DMS 273 treated with DMSO at 0.1 percent for 48 hours (cell line): ENCODE measurements around the gene SMIM9.
"Not testable (repeated sequence)": the region's sequence is repeated elsewhere in the genome, so short reads cannot be mapped to it uniquely, and the experiment has no call there.

Source experiments
- DNase-seq: peaks from one replicate; lab custom pipeline; 2025; lab: John Stamatoyannopoulos, UW

Gene SMIM9

DNA sequence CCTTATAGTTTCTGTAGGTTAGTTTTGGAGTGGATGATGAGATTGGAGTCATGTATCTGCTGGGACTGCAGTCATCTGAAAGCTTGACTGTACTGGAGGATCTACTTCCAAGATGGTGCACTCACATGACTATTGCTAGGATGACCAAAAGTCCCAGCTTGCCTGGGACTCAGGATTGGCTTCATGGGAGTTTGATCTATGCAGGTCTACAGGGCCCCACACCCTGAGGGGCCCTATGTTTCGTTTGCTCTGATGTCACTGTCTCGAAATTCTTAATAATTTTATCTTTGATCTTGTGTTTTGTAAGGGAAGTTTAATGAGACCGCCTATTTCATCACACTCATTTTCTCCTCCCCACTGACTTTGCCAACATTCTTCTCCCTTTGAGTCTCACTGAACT, at the start of gene SMIM9:
Gene SMIM9, minus strand, starts transcription at position 101 of the 400 bp plus-strand sequence. CDS start 3,806 bp downstream, outside the sequence.
- no peak for DNase-seq

GRCh38 chrX:154884069-154884468, 49.6 kb upstream of the SMIM9 start:
- DNase-seq, result not testable (repeated sequence)

DNA sequence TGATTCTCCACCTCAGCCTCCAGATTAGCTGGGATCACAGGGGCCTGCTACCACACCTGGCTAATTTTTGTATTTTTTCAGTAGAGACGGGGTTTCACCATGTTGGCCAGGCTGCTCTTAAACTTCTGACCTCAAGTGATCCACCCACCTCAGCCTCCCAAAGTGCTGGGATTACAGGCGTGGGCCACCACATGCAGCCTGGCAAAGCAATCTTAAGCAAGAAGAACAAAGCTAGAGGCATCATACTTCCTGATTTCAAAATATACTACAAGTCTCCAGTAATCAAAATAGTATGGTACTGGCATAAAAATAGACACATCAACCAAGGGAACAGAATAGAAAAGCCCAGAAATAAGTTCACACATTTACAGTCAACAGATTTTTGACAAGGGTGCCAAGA, 38.9 kb upstream of the SMIM9 start:
- DNase-seq, result no peak

DNA sequence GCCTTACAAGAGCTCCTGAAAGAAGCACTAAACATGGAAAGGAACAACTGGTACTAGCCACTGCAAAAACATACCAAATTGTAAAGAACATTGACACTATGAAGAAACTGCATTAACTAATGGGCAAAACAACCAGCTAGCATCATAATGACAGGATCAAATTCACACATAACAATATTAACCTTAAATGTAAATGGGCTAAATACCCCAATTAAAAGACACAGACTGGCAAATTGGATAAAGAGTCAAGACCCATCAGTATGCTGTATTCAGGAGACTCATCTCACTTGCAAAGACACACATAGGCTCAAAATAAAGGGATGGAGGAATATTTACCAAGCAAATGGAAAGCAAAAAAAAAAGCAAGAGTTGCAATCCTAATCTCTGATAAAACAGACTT, 34.1 kb upstream of the SMIM9 start:
- DNase-seq, result not testable (repeated sequence)

DNA sequence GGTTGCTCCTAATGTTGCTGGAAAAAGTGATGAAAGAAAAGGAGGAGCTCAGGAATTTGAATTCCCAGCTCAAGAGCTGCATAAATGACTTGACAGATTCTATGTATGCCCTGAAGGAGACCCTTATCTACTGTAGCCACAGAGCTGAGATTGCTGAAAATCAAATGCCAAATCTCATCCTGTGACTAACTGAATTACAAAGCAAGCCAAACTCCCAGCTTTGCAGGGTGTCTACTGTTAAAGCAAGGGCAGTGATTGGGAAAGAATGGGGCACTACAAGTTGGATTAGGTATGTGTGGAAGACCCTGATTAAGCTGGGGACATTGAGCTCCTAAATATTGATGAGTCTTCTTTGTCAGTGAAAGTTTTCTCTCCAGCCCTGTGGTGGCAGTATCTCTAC, 20.8 kb upstream of the SMIM9 start:
- no peak for DNase-seq

- DNase-seq, result no peak
These were observed 16.6 kb upstream of the SMIM9 start for GRCh38 chrX:154850957-154851611.

DNA sequence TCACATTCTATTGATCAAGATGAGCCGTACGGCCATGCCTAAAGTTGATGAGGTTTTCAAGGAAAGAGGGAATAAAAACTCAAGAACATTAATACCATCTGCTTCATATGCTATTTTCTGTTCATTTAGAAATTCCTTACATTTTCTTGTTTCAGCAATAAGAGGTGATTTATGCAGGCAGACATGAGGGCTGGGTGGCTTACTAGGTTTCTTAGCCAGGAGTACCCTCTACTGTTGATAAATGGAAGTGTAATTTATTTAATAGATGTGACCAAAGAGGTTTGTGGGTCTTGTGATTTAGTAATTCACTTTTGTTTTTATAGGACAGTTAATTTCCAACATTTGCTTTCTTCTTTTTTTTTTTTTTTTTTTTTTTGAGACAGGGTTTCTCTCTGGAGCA, 6.4 kb upstream of the SMIM9 start:
- peak; percentile 37 for DNase-seq

DNA sequence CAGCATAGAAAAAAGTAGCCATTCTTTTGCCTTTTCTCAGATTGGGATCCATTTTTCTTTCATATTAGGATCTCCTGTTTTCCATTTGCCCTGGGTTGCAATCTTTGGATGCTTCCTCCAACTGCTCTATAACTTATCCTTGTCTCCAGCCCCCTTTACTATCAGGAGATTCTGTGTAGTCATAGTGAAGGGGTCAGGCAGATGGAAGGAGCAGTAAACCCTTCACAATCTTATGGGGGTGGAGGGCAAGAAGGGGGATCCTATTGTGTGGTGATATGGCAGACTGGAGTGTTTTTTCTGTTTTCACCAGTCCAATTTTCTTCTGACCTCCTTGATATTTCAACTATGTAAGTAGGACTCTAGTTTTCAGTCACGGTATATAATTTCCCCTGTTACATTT, 1.7 kb upstream of the SMIM9 start:
- DNase-seq, result no peak

- DNase-seq, result no peak
These were observed 652 bp downstream of the SMIM9 start for GRCh38 chrX:154833746-154834274.

- DNase-seq, result no peak
These were observed 4.5 kb downstream of the SMIM9 start for GRCh38 chrX:154829926-154830442.

DNA sequence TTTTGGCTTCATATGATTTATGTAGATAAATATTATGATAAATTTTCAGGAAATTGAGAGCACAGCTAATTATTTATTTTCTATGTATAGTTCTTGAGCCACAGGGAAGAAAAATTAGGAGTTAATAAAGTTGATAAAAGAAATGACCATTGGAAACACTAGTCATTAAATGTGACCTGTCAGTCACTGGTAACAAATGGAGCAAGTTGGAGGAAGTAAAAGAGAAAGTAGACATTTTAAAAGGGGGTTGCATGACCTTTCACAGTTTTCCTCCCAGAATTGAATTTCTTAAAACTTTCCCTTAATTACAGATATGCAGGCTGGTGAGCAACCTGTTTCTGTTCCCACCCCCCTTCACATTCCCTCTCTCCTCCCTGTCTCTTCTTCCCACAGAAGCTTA, 5.3 kb downstream of the SMIM9 start:
- DNase-seq, result no peak

DNA sequence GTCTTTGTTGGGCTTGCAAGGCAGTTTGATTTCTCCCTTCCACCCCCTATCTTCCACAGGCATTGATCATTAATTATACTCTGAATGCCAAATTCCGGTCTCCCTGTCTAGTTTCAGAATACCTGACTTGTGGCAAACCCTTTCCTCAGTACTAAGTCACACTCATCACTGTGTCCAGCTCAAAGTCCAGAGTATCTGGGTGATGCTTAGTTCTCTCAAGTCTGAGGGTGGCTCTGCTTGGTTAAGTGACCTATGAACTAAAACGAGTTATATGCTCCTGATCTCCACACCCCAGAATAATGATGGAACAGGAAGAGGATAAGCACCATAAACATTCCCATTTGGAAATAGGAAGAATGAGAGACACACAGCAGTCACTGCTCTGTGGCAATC, 6.5 kb downstream of the SMIM9 start:
- DNase-seq, result no peak

GRCh38 chrX:154827194-154828015, 7.1 kb downstream of the SMIM9 start:
- no peak for DNase-seq

DNA sequence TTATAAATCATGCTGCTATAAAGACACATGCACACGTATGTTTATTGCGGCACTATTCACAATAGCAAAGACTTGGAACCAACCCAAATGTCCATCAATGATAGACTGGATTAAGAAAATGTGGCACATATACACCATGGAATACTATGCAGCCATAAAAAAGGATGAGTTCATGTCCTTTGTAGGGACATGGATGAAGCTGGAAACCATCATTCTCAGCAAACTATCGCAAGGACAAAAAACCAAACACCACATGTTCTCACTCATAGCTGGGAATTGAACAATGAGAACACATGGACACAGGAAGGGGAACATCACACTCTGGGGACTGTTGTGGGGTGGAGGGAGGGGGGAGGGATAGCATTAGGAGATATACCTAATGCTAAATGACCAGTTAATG, 8.9 kb downstream of the SMIM9 start:
- DNase-seq, result not testable (repeated sequence)

DNA sequence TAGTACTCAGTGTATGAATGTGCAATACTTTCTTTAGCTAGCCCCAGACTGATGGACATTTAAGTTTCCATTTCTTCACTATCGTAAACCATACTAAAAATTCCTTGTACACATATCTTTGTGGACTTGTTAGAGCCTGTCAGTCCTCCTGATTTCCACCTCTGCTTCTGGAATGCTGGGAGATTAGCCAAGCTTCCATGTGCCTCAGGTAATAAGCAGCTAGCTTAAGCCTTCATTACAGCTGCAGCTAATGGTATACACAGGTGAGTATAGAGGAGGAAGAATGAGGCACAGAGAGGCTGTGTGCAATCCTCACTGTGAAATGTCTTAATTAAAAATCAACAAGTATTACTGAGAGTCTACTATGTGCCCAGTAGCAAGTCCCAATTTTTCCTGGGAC, 9.8 kb downstream of the SMIM9 start:
- no peak for DNase-seq

- DNase-seq, result no peak
These were observed 12.4 kb downstream of the SMIM9 start for GRCh38 chrX:154822029-154822428.

DNA sequence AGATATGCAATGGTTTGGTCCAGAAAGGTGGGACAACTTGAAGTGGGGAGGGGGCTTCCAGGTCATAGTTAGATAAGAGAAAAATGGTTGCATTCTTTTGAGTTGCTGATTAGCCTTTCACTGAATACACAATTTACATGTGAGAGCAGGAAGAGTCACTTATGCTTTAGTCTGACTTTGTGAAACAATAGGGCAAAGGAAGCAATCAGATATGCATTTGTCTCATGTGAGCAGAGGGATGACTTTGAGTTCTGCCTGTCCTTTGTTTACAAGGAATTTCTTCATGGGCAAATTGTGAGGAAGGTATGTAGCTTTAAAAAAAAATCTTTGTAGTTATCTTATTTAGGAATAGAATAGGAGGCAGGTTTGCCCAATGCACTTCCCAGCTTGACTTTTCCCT, 12.9 kb downstream of the SMIM9 start:
- no peak for DNase-seq

GRCh38 chrX:154819771-154820341, 14.6 kb downstream of the SMIM9 start:
- DNase-seq, result no peak

DNA sequence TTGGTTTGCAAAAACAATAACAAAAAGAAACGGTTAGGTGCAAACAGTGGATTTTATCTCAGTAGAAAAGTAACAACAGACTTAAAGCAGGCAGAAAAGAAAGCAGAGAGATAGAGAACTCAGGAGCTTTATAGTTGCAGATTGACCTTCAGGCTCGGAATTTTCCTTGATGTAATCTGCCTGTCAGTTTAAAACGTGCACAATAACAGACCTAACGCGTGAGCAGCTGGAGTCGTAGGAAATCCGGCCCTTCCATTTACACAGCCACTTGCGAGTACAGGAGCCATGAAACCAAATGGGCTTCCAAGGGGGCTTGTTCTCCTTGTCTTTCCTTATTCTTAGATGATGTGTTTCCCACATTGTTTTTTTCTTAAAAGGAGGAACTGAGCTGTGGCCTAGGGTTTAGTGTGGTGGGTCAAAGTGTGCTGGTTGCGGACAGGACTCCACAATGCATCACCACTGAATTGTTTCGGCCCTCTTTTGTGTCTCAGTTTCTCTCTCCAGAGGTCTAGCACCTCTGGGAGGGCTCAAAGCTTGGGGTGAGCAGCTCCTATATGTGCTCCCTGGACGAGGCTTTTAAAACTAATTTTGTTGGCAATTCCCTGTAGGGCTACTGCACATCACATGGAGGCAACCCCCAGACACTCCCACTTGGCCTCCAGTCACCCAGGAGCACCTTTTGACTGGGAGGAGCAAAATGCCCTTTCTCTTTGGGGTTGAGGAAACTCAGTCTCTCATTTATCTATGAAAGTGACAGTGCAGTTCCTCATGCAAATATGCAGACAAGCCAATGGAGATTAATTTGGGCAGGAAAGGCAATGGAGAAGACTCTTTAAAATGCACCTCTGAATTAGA, 15.3 kb downstream of the SMIM9 start:
- DNase-seq, result no peak

DNA sequence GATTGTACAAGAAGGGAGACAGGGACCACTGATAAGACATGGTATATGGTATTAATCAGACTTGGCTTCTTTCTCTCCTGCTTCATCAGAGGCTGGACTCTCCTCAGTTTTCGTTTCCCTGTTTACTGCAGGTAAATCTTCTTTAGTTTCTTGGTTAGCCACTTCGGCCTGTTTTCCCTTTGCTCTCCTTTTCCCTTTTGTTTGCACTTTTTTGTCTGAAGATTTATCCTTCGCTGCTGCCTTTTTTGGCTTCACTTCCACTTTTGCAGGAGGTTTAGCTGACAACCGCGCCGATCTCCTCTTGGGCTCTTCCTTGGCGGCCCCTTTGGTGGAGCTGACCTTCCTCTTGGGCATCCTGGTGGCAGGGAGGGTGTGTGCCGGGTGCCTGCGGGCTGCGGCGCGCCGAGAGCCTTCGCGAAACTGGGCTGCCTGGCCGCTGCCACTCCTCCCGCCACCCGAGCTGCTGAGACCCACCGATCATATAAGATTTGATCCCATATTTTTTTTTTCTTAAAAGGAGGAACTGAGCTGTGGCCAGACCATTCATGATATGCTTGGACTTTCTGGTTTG, 17.3 kb downstream of the SMIM9 start:
- not testable (repeated sequence) for DNase-seq

- DNase-seq, result not testable (repeated sequence)
These were observed 18.1 kb downstream of the SMIM9 start for GRCh38 chrX:154816326-154816898.
